NCI-H1417 treated with DMSO at 0.1 percent for 48 hours (cell line): Measurements from ENCODE around the gene BORA.
A peak's percentile ranks its signal among the peaks of the same experiment; 100 is the strongest.
"Not testable (repeated sequence)": the region's sequence is repeated elsewhere in the genome, so short reads cannot be mapped to it uniquely, and the experiment has no call there.

Experiments
- DNase-seq: peaks from one replicate; lab custom pipeline; 2025; lab: John Stamatoyannopoulos, UW

The BORA gene

GRCh38 chr13:72763411-72763810 lies 35.7 kb downstream of the BORA start:
- DNase-seq: no peak

- DNase-seq: no peak
Measured at GRCh38 chr13:72774019-72774418, 46.3 kb downstream of the BORA start.

GRCh38 chr13:72781451-72782439 lies 54.0 kb downstream of the BORA start, which contains the start of the genes DIS3 and PIBF1:
Gene DIS3, minus strand, starts transcription at chr13:72781900. Its CDS starts 68 bp downstream, at chr13:72781832.
Gene PIBF1, plus strand, starts transcription at chr13:72782133. Its CDS starts 1,337 bp downstream, at chr13:72783470.
- DNase-seq: peak; percentile 96

GRCh38 chr13:72782717-72783116 lies 55.0 kb downstream of the BORA start:
- DNase-seq: peak; percentile 9

- DNase-seq: not testable (repeated sequence)
Measured at GRCh38 chr13:72784679-72785078, 57.0 kb downstream of the BORA start.

GRCh38 chr13:72788831-72789230 lies 61.1 kb downstream of the BORA start:
- DNase-seq: no peak

- no peak for DNase-seq
Measured at GRCh38 chr13:72792640-72793039, 64.9 kb downstream of the BORA start.

GRCh38 chr13:72798817-72799216 lies 71.1 kb downstream of the BORA start:
- no peak for DNase-seq

GRCh38 chr13:72804301-72804700 lies 76.6 kb downstream of the BORA start:
- DNase-seq: no peak
